NCI-H510A (cell line): Measurements from ENCODE around the gene OLFML2B.
"Not testable (repeated sequence)": the region's sequence is repeated elsewhere in the genome, so short reads cannot be mapped to it uniquely, and the experiment has no call there.

Experiments
- DNase-seq: peaks from one replicate; lab custom pipeline; 2025; lab: John Stamatoyannopoulos, UW

OLFML2B gene

GRCh38 chr1:162035241-162035640, 11.6 kb upstream of the OLFML2B start:
- DNase-seq = peak; percentile 44

- no peak for DNase-seq
Observed at GRCh38 chr1:162033428-162033827, 9.8 kb upstream of the OLFML2B start.

GRCh38 chr1:162030759-162031280, 7.2 kb upstream of the OLFML2B start:
- no peak for DNase-seq

- DNase-seq = no peak
Observed at GRCh38 chr1:162029157-162029556, 5.5 kb upstream of the OLFML2B start.

- no peak for DNase-seq
Observed at GRCh38 chr1:162028726-162029125, 5.1 kb upstream of the OLFML2B start.

- DNase-seq = no peak
Observed at GRCh38 chr1:162026881-162027280, 3.2 kb upstream of the OLFML2B start.

GRCh38 chr1:162025541-162025940, 1.9 kb upstream of the OLFML2B start:
- no peak for DNase-seq

GRCh38 chr1:162023181-162023546, 505 bp downstream of the OLFML2B start:
- no peak for DNase-seq

GRCh38 chr1:162022626-162023025, 1.0 kb downstream of the OLFML2B start:
- DNase-seq = no peak

GRCh38 chr1:162021124-162021523, 2.5 kb downstream of the OLFML2B start:
- DNase-seq = no peak

- DNase-seq = no peak
Observed at GRCh38 chr1:162020150-162020549, 3.5 kb downstream of the OLFML2B start.

- DNase-seq = no peak
Observed at GRCh38 chr1:162019446-162019845, 4.2 kb downstream of the OLFML2B start.

- peak; percentile 73 for DNase-seq
Observed at GRCh38 chr1:162019006-162019405, 4.7 kb downstream of the OLFML2B start.

- DNase-seq = no peak
Observed at GRCh38 chr1:162018418-162018817, 5.3 kb downstream of the OLFML2B start.

GRCh38 chr1:162017791-162018190, 5.9 kb downstream of the OLFML2B start:
- DNase-seq = not testable (repeated sequence)

GRCh38 chr1:162016631-162017030, 7.0 kb downstream of the OLFML2B start:
- DNase-seq = no peak

- DNase-seq = no peak
Observed at GRCh38 chr1:162015196-162015595, 8.5 kb downstream of the OLFML2B start.

- DNase-seq = no peak
Observed at GRCh38 chr1:162014202-162014601, 9.5 kb downstream of the OLFML2B start.

- DNase-seq = no peak
Observed at GRCh38 chr1:162013289-162013688, 10.4 kb downstream of the OLFML2B start.

GRCh38 chr1:162011337-162012012, 12.2 kb downstream of the OLFML2B start:
- DNase-seq = no peak

GRCh38 chr1:162010175-162010506, 13.5 kb downstream of the OLFML2B start:
- DNase-seq = no peak

- no peak for DNase-seq
Observed at GRCh38 chr1:162009501-162010174, 14.0 kb downstream of the OLFML2B start.

- DNase-seq = no peak
Observed at GRCh38 chr1:162008799-162009198, 14.9 kb downstream of the OLFML2B start.

- no peak for DNase-seq
Observed at GRCh38 chr1:162007466-162007865, 16.2 kb downstream of the OLFML2B start.
